CD4-positive, alpha-beta T cell treated with Interleukin-6 for 4 hours (primary cell): ENCODE data around the gene KPNA2.
"Not testable (repeated sequence)": the region's sequence is repeated elsewhere in the genome, so short reads cannot be mapped to it uniquely, and the experiment has no call there.

Experiments used
- DNase-seq: peaks from one replicate; pipeline ENCODE4 v3.0.0-alpha.2; 2020; ENCODE audit warnings: mixed read lengths

Gene KPNA2

GRCh38 chr17:68061512-68062313 lies 26.2 kb downstream of the KPNA2 start:
- no peak for DNase-seq

GRCh38 chr17:68065366-68065765 lies 29.8 kb downstream of the KPNA2 start:
- not testable (repeated sequence) for DNase-seq

DNA sequence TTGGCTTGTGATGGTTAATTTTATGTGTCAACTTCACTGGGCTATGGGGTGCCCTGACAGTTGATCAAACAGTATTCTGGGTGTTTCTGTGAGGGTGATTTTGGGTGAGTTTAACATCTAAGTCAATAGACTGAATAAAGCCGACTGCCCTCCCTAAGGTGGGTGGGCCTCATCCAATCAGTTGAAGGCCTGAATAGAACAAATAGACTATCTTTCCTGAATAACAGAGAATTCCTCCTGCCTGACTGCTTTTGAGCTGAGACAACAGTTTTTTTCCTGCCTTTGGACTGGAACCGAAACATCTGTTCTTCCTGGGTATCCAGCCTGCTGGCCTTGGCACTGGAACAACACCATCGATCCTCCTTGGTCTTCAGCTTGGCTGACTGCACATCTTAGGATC lies 33.0 kb downstream of the KPNA2 start:
- not testable (repeated sequence) for DNase-seq

- DNase-seq, result not testable (repeated sequence)
These were observed 35.3 kb downstream of the KPNA2 start for GRCh38 chr17:68070582-68071444.

GRCh38 chr17:68074279-68074678 lies 38.7 kb downstream of the KPNA2 start:
- DNase-seq, result no peak

DNA sequence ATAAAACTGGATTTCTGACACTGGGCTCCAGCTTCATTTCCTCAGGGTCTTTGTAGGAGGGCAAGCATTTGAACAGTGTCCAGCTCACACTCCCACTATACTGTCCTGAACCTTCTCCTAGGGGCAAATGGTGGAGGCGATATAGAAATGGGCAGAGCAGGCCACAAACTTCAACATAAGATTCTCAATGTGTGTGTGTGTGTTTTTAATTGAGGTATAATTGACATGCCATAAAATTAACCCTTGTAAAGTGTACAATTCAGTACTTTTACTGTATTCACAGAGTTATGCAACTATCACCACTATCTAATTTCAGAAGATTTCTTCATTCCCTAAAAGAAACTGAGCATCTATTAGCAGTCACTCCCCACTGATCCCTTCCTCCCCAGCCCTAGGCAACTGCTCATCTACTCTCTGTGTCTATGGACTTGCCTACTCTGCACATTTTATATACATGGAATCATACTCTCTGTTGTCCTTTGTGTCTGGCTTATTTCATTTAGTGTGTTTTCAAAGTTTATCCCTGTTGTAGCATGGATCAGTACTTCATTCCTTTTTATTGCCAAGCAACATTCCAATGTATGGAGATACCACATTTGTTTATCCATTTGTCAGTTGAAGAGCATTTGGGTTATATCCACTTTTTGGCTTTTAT lies 40.5 kb downstream of the KPNA2 start:
- not testable (repeated sequence) for DNase-seq

- not testable (repeated sequence) for DNase-seq
These were observed 42.0 kb downstream of the KPNA2 start for GRCh38 chr17:68077498-68077897.

DNA sequence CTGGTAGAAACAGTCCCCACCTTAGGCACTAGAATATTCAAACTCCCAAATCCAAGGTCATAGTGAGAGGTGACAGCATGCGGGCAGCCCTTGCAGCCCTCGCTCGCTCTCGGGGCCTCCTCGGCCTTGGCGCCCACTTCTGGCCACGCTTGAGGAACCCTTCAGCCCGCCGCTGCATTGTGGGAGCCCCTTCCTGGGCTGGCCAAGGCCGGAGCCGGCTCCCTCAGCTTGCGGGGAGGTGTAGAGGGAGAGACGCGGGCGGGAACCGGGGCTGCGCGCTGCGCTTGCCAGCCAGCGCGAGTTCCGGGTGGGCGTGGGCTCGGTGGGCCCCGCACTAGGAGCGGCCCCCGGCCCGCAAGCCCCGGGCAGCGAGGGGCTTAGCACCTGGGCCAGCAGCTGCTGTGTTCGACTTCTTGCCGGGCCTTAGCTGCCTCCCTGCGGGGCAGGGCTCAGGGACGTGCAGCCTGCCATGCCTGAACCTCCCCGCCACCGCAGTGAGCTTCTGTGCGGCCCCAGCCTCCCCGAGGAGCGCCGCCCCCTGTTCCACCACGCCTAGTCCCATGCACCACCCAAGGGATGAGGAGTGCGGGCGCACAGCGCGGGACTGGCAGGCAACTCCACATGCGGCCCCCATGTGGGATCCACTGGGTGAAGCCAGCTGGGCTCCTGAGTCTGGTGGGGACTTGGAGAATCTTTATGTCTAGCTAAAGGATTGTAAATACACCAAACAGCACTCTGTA lies 45.0 kb downstream of the KPNA2 start:
- no peak for DNase-seq

GRCh38 chr17:68081305-68082265 lies 46.0 kb downstream of the KPNA2 start:
- not testable (repeated sequence) for DNase-seq

- DNase-seq, result peak; percentile 25
These were observed 50.3 kb downstream of the KPNA2 start for GRCh38 chr17:68085771-68086381.

- DNase-seq, result peak; percentile 3
These were observed 51.1 kb downstream of the KPNA2 start for GRCh38 chr17:68086666-68087065.

GRCh38 chr17:68087131-68087623 lies 51.6 kb downstream of the KPNA2 start:
- peak; percentile 65 for DNase-seq

DNA sequence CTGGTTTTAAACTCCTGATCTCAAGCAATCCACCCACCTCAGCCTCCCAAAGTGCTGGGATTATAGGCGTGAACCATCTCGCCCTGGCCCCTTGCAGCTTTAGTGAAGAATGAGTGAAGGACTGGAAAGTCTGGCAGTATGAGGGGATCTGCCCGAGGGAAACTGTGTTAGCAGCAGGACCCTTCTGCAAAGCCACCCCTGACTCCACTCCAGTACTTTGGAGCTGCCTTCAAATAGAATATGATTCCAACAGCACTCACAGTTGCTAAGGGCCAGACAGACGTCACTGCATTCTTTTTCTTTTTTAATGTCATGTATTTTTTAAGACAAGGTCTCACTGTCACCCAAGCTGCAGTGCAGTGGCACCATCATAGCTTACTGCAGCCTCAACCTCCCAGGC lies 52.3 kb downstream of the KPNA2 start:
- DNase-seq, result no peak

DNA sequence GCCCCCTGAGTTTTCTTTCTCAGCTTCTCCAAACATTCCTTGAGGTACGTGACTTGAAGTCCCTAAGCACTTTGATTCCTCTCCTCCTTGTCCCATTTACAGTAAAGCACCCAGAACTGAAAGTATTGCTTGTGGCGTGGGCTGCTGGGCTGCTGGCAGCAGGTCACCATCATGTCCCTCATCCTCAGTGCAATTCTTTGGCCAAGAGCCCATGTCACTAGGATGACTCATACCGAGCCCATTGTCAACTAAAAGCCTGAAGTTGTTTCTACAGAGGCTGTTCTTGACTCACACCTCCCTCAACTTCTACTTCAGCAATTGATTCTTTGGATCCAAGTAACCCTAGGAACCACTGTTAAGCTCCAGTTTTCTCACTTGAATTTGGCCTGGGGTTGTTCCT lies 54.3 kb downstream of the KPNA2 start:
- peak; percentile 41 for DNase-seq

GRCh38 chr17:68094481-68095078 lies 59.0 kb downstream of the KPNA2 start:
- no peak for DNase-seq

GRCh38 chr17:68095205-68095811 lies 59.8 kb downstream of the KPNA2 start:
- DNase-seq, result no peak

DNA sequence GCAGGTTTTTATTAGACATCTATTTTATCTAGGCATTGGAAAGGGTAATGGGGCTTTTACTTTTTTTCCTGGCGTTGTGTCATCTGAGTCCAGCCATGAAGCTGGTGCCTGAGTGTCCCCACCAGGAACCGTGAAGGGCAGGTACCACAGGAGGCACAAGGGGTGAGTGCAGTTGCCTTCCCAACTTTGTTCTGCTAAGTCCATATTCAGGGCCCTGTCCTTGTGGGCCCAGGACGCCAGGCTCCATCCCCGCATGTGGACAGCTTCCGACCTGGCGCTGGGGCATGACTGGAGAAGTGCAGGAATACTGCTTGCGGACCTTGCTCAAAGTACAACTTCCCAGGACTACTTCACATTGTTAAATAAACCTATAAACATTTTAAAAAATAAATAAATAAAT lies 60.6 kb downstream of the KPNA2 start:
- DNase-seq, result no peak
